NCI-H2196 treated with DMSO at 0.1 percent for 48 hours (cell line): ENCODE results near the gene MDM1.

Experiments used
- DNase-seq: peaks from one replicate; lab custom pipeline; 2025; ENCODE audit not compliant: unreplicated experiment; lab: John Stamatoyannopoulos, UW

The MDM1 gene

DNA sequence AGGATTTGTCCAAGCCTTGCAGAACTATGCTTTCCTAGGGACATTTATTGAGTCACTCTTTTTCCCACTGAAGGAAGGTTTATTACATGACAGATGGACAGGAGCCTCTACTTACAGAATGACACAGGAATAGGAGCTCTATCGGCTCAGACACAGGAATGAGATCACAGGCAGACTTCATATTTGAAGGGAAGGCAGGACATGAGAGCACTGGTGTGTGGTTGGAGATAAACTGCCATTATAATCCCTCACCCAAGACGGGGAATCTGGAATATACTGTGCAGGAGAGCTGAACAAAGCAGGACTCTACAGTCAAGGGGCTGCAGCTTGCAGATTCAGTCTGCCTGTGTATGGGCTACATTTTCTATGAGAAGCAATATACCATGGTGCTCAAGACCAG is 51.9 kb downstream of the MDM1 start:
- DNase-seq, result no peak

DNA sequence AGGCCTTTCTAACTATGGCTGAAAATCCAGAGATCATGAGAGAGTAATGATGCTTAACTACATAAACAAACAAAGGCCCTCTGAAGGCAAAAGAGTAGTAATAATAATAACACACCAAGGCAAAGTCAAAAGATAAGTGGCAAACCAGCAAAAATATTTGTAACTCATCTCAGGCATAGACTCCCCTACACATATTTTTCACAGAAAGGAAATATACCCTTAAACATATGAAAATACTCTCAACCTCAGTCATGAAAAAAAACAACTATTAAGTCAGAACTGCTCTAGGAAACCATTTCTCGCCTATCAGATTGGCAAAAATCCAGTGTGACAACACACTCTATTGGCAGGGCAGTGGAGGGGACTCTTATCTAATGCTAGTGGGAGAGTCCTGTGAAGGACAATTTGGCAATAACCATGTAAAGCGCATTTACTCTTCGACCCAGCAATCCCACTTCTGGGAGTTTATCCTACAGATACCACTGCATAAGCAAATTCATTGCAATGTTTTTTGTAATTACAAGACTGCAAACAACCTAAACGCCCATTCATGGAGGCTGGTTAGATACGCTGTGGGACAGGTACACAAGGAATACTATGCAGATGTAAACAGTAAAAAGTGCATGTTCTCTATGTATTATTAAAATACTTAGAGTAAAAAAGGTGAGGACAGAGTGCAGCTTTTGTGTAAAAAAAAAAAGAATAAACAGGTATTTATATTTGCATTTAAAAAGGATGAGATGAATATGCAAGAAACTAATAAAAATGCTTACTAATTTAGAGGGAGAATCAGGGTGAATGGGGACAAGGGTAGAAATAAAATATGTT is 52.7 kb downstream of the MDM1 start:
- no peak for DNase-seq

DNA sequence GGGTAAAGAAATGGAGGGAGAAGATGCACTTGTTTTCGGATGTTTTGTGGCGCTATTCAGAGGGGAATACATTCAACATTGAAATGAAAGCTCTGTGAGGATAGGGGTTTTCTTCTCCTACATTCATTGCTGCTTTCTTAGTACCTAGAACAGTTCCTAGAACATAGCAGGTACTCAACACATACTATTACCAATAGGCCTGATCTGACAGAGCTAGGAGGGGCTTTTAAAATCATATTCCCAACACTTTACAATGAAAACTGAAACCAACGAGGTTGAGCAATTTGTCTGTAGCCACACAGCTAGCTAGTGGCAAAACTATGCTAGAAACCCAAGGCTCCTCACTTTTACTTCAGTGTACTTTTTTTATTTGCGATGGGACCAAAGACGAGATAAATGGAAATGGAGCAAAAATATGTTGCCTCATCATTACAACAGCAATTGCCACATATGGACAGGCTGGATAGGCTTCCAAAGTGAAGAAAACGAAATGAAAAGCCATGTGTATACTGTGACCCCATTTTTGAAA is 55.7 kb downstream of the MDM1 start:
- DNase-seq, result no peak

GRCh38 chr12:68272732-68273131 is 59.4 kb downstream of the MDM1 start:
- no peak for DNase-seq

DNA sequence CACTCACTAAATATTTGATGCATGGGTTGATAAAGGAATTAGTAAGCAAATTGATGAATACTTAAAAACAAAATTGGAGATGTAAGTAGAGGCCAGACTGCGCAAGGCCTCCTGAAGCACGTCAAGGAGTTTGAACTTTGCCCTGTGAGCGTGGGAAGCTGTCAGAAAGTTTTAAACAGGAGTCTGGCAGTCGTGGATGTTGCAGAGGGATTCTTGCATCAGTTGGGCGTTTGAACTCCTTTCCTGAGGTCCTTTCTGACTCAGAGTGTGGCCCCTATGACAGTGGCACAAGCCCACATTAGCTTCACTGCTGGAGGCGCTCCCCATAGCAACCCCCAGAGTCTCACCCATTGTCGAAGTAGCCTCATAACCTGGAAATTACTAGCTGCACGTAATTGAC is 60.8 kb downstream of the MDM1 start:
- no peak for DNase-seq

- no peak for DNase-seq
These were observed 61.8 kb downstream of the MDM1 start for GRCh38 chr12:68270358-68270757.

GRCh38 chr12:68269779-68270178 is 62.4 kb downstream of the MDM1 start:
- no peak for DNase-seq

- DNase-seq, result no peak
These were observed 63.2 kb downstream of the MDM1 start for GRCh38 chr12:68268967-68269366.

DNA sequence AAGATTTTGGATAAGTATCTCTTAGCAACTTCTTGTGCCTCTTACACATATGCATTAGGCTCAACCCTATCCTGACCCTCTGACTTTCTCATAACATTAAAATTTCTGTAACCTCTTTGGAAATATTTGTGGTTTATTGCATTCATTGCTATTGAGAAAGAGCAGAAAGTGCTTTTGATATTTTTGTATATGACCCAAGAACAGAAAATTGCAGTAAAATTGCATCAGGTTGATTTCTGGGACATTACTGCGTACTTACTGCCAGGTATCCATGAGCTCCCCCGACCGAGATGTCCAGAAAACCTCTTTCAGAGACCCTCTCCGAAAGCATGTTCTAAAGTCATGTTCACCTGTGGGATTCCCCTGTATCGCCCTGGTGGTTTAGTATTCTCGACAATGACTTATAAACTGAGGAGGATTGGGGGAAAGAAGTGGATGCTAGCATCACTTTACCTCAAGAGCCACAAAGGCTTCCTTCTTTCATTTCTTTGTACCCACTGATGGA is 64.2 kb downstream of the MDM1 start:
- no peak for DNase-seq

GRCh38 chr12:68264857-68265256 is 67.3 kb downstream of the MDM1 start:
- DNase-seq, result no peak

- no peak for DNase-seq
These were observed 67.9 kb downstream of the MDM1 start for GRCh38 chr12:68264158-68264855.

- DNase-seq, result no peak
These were observed 68.8 kb downstream of the MDM1 start for GRCh38 chr12:68263366-68263765.

DNA sequence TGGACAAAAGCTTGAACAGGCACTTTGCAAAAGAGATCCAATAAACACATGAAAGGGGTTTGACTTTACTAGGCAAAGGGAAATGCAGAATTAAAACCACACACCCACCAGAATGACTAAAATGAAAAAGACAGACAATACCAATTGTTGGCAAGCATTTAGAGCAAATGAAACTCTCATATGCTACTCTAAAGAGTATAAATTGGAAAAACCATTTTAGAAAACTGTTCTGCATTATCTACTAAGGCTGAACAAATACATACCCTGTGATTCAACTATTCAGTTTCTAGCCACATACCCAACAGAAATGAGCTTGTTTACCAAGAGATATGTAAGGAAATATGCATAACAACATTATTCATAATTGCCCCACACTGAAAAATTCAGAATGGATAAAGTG is 70.3 kb downstream of the MDM1 start:
- no peak for DNase-seq

- DNase-seq, result no peak
These were observed 72.0 kb downstream of the MDM1 start for GRCh38 chr12:68260153-68260552.

DNA sequence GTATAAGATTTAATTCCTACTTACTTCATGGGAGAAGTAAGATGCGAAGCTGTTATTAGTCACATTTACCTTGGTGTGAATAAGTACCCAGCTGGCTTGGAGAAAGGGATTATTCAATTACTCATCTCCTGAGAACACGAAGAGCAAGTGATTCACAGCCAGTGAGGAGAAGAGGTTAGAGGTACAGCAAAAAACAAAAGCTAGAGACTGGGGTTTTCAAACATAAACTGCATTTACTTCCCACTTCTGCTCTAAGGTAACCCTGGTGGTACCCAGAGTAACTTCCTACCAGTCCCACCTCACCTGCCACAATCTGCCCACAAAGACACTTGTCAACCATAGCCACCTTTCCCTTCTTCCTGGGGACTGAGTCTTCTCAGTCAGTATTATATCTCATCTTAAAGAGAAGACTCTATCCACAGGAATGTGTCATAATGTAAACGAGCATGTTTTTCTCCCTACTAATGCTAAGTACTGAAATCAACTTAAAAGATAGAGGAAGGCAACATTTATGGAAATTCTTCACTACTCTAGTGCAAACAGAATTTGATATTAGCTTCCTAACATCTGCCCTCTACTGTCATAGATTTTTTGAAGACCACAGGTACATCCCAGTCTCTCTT is 72.7 kb downstream of the MDM1 start:
- no peak for DNase-seq

- no peak for DNase-seq
These were observed 78.7 kb downstream of the MDM1 start, which contains the start of gene IL22 for GRCh38 chr12:68253504-68253903. IL22 (minus strand) TSS chr12:68253604; CDS start chr12:68253448, 156 bp downstream.

DNA sequence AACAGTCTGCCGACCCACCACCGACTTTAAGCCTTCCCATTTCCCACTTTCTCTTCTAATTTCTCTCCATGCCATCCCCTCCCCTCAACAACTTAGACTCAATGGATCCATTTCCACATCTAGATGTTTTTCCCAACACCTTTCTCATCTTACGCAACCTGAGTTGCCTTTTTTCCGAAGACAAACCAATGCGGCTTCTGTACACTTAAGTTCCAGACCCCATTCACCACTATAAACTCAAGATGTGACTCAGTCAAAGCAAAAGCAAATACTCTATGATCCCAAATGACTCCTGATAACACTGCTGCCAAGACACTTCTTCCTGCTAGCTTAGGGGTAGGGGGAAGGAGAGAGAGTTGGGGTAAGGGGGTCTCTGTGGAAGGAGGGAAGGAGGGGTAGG is 80.1 kb downstream of the MDM1 start:
- DNase-seq, result no peak

DNA sequence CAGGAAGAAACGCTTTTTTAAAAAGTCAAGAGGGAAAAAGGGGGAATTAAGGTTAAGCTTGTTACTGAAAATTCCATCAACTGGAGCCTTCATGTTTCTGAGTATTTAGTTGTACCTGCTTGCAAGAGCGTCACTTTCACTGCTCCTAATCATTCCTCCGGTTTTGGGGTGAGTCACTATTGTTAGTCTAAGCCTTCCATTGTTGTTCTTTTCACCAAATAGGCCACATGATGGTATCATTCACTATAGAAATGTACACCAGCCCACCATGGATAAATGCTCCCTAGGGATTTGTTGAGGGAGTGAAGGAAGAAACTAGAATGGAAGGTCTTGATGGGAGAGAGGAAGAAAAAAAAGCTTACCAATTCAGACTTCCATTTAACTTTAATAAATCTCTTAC is 81.7 kb downstream of the MDM1 start:
- DNase-seq, result no peak

DNA sequence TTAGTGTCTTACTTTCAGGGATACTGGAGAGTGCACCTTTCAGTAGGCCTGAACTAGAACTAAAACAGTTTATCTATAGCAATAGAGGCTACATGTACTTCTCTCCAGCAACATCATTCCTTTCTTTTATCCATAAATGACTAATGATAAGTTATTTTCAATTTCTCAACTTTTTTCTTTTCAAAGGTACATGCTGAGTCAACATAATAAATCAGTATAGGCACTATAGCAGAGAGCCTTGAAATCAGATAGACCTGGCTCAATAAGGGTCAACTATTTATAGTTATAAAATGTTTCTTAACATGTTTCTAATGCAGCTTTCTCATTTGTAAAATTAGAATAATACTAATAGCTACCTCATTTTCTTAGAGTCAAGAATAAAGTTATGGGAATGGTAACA is 84.4 kb downstream of the MDM1 start:
- no peak for DNase-seq

GRCh38 chr12:68246350-68246749 is 85.8 kb downstream of the MDM1 start:
- no peak for DNase-seq

DNA sequence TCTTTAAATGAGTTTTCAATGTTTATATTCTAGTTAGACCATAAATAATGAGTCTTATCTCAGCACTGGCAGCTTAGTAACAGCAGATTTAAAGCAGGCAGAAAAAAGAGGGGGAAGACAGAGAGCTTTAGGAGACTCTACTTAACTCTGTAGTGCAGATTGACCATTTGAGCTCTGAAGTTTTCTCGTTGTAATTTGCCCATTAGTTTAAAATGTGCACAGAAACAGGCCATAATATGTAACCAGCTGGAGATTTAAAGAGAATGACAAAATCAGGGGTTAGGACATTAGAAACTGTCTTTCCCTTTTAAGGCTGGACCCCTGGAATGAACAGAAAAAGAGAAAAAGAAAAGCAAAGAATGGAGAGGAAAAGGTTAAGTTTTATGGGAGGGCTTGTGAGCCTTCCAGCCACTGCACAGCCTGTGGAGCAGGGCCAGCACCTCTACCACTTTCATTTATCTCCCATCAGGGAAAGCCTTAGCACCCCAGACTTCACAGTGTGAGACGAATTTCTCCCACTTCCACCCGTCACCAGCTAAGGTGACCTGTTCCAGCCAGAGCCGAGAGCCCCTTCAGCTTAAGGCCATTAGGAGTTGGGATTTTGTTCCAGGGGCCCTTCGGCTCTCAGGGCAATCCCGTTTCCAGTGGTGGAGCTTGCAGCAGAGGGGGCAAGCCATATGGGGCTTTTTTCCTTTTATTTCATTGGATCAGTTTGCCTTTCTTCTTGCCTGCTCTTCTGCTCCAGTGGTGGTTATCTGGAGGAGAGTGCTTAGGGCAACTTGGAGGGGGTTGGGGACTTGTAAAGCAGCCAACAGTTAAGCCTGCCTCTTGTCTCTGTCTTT is 86.8 kb downstream of the MDM1 start:
- no peak for DNase-seq
